GM21723 (cell line): ENCODE measurements around the gene MNDA.
"Not testable (repeated sequence)": the region's sequence is repeated elsewhere in the genome, so short reads cannot be mapped to it uniquely, and the experiment has no call there.

ENCODE experiments used
- ATAC-seq: cut with Tn5 transposase; IDR thresholded peaks from one replicate; pipeline ENCODE4 v1.9.1; 2021; ENCODE audit warnings: mild to moderate bottlenecking, moderate library complexity; ENCODE audit not compliant: unreplicated experiment

Gene MNDA

DNA sequence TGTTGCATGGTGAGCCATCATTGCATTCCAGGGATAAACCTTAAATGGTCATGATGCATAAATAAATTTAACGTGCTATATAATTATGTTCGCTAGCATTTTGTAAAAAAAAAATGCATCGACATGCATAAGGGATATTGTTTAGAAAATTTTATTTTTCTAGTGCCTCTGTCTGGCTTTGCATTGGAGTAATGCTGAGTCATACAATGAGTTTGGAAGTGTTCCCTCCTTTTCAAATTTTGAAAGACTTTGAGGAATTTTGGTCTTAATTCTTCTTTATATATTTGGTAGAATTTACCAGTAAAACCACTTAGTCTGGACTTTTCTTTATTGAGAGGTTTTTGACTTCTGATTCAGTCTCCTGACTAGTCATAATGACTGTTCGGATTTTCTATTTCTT is 4.9 kb downstream of the MNDA start:
- ATAC-seq, result no peak

DNA sequence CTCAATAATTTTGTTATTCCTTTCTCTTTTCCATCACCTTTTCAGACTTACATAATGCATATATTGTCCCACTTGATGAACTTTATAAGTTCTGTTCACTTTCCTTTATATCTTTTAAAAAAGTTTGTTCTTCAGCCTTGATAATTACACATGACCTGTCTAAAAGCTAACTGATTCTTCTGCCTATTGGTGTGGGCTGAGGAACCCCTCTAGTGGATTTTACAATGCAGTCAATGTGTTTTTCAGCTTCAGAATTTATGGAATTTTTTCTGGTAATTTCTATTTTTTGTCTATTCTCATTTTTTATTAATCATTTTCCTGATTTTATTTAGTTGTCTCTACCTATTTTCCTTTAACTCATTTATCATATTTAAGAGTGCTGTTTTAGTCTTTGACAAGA is 7.5 kb downstream of the MNDA start:
- no peak for ATAC-seq

DNA sequence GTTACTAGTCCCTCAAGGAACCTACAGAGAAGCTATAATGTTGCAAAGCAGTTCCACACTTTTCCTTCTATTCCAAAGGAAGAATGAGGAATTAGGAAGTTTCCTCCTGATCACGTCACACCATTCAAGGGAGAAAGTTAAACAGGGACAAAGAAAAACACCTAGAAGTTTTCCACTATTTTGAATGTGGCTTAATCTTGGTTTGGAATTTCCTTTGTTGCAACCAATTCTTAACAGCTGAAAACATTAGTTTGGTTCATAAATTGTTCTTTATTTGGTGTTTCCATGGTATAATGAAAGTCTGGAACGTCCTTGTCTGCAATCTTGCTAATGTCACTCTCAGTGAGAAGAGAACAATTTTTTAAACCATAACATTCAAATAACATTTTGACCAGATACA is 8.4 kb downstream of the MNDA start:
- ATAC-seq, result no peak

DNA sequence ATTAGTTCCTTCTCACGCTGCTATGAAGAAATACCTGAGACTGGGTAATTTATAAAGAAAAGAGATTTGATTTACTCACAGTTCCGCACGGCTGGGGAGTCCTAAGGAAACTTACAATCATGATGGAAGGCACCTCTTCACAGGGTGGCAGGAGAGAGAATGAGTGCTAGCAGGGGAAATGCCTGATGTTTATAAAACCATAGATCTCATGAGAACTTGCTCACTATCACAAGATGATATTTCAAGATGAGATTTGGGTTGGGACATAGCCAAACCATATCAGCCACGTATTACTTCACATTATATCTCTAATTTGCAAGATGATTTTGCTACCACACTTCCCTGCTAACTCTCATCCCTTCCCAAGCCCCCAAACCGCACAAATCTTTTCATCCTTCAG is 9.1 kb downstream of the MNDA start:
- ATAC-seq, result no peak

DNA sequence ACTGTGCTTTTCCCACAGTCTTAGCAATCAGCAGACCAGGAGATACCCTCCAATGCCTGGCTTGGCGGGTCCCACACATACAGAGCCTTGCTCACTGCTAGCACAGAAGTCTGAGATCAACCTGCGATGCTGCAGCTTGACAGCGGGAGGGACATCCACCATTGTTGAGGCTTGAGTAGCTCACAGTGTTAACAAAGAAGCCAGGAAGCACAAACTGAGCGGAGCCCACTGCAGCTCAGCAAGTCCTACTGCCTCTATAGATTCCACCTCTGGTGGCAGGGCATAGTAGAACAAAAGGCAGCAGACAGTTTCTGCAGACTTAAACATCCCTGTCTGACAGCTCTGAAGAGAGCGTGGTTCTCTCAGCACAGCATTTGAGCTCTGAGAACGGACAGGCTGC is 33.4 kb downstream of the MNDA start:
- ATAC-seq, result no peak

DNA sequence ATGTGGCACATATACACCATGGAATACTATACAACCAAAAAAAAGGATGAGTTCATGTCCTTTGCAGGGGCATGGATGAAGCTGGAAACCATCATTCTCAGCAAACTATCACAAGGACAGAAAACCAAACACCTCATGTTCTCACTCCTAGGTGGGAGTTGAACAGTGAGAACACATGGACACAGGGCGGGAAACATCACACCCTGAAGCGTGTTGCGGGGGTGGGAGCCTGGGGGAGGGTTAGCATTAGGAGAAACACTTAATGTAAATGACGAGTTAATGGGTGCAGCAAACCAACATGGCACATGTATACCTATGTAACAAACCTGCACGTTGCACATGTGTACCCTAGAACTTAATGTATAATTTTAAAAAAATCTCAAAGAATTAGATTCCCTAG is 39.3 kb downstream of the MNDA start:
- not testable (repeated sequence) for ATAC-seq

DNA sequence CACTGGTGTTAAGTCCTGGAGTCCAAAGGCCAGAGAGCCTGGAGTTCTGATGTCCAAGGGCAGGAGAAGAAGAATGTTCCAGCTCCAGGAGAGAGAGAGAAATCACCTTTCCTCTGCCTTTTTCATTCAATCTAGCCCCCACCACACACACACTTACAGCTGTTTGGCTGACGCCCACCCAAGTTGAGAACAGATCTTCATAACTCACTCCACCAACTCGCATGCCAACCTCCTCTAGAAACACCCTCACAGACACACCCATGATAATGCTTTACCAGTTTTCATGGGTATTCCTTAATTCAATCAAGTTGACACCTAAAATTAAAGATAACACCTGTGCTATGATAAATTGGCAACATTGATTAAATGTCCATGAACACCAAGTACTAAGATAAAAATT is 42.0 kb downstream of the MNDA start:
- ATAC-seq, result no peak

DNA sequence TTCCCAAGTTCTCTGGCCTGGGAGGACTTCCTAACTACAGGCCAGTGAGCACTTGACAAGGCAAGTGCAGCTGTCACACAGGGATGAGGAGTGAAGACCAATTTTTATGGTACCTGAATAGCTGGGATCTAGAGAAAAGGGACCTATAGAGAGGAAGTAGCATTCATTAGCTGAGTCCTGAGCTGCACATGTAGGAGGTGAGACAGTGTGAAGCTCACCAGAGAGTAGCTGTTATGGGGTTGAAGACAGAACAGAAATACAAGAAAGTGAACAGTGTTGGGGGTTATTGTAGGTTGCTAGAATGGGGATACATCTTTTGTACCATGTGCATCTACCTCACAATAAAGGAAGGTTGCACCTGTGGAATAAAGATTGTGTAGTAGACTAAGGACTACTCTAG is 62.5 kb downstream of the MNDA start:
- ATAC-seq, result no peak

DNA sequence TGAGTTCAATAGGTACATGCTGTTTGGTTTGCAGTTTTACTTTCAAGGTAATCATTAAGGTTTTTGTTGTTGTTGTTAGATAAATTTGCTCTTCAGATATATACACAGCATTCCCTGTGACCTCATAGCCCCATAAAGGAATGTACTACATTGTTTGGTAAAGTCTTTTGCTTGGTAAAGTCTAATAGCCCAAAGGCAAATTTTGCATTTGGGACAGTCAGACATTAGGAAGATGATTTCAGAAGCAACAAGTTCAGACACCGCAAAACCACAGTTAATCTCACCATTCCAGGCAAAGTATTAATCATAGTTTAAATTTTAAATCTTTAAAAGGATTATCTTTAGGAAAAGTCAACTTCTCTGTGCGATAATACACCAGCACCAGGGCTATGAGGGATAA is 67.6 kb downstream of the MNDA start:
- no peak for ATAC-seq
